ENCODE data around the gene BBIP1.

GRCh38 chr10:110898391-110898790, 20.6 kb downstream of the BBIP1 start:
- no peak for TF ChIP-seq POLR2A (conservative IDR thresholded peaks at IDR 0.05)
- TF ChIP-seq, protein P1, sequence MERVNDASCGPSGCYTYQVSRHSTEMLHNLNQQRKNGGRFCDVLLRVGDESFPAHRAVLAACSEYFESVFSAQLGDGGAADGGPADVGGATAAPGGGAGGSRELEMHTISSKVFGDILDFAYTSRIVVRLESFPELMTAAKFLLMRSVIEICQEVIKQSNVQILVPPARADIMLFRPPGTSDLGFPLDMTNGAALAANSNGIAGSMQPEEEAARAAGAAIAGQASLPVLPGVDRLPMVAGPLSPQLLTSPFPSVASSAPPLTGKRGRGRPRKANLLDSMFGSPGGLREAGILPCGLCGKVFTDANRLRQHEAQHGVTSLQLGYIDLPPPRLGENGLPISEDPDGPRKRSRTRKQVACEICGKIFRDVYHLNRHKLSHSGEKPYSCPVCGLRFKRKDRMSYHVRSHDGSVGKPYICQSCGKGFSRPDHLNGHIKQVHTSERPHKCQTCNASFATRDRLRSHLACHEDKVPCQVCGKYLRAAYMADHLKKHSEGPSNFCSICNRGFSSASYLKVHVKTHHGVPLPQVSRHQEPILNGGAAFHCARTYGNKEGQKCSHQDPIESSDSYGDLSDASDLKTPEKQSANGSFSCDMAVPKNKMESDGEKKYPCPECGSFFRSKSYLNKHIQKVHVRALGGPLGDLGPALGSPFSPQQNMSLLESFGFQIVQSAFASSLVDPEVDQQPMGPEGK (CRISPR knock-in tag; IDR thresholded peaks at IDR 0.05; ENCODE audit: borderline replicate concordance): no peak

Data from K562 (cell line).